Ectodermal cell (in vitro differentiated cells): ENCODE results near the gene XPA.

Experiments
- H3K27ac ChIP-seq: 2 replicates; pipeline ENCODE4 v1.7.0; 2013; ENCODE audit warnings: mild to moderate bottlenecking, low read depth, low read length; ENCODE audit not compliant: insufficient read depth, poor library complexity, severe bottlenecking
- H3K27me3 ChIP-seq: 2 replicates; pipeline ENCODE4 v1.7.0; 2013; ENCODE audit warnings: mild to moderate bottlenecking, low read length; ENCODE audit not compliant: insufficient read depth, control insufficient read depth, poor library complexity, severe bottlenecking
- H3K36me3 ChIP-seq: one replicate; pipeline ENCODE4 v1.7.0; 2013; ENCODE audit warnings: low read length; ENCODE audit not compliant: control insufficient read depth, insufficient read depth
- H3K4me1 ChIP-seq: one replicate; pipeline ENCODE4 v1.7.0; 2013; ENCODE audit warnings: low read length; ENCODE audit not compliant: control insufficient read depth, insufficient read depth
- H3K4me3 ChIP-seq: 2 replicates; pipeline ENCODE4 v1.7.0; 2013; ENCODE audit warnings: low read depth, low read length, control low read depth; ENCODE audit not compliant: insufficient read depth
- H3K9me3 ChIP-seq: 2 replicates; pipeline ENCODE4 v1.7.0; 2013; ENCODE audit warnings: mild to moderate bottlenecking, low read length, moderate library complexity; ENCODE audit not compliant: control insufficient read depth
- WGBS, 2 experiments: methylation state at CpG; one replicate each; pipeline ENCODE4 v1.1.7; 2013; ENCODE audit warnings: missing lambda C conversion rate in 2 of 2; 5-methylcytosine and 5-hydroxymethylcytosine counted together

XPA gene

DNA sequence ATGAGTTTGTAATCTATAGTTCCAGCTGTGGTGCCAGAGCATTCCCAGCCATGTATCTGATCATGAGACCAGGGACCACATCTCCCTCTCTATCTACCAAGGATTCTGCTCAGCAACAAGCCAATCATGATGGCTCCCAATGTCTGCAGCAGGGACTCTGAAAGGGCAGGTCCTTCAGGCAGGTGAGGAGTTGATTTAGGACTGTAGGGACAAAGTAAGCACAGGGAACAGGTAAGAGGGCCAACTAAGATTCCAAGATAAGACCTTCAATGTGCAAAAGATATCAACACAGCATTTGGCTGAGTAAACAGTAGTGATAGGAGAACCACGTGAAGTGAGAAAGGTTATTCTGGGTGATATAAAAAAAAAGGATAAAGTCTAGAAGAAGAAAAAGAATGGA, 8.5 kb downstream of the XPA start:
- WGBS, 2 experiments, result 90 to 100% methylated on average over 1 of the region's 1 CpG

GRCh38 chr9:97682242-97682641, 14.9 kb downstream of the XPA start:
- H3K4me3 ChIP-seq, result no peak overlapping the region
- 95 to 100% methylated on average over 1 of the region's 1 CpG for WGBS, 2 experiments
- no peaks in the 10 kb centered on the region for H3K9me3 ChIP-seq
- H3K27me3 ChIP-seq, result no peaks in the 10 kb centered on the region
- peaks cover 3% of the 10 kb centered on the region for H3K36me3 ChIP-seq
- H3K27ac ChIP-seq, result no peak overlapping the region
- no peaks in the 10 kb centered on the region for H3K4me1 ChIP-seq

More for the DNA sequence above, 8.5 kb downstream of the XPA start:
- no peaks in the 10 kb centered on the region for H3K9me3 ChIP-seq
- H3K4me1 ChIP-seq, result no peaks in the 10 kb centered on the region
- peaks cover 3% of the 10 kb centered on the region for H3K36me3 ChIP-seq
- no peaks in the 10 kb centered on the region for H3K27me3 ChIP-seq
- H3K27ac ChIP-seq, result no peak overlapping the region
- H3K4me3 ChIP-seq, result no peak overlapping the region

DNA sequence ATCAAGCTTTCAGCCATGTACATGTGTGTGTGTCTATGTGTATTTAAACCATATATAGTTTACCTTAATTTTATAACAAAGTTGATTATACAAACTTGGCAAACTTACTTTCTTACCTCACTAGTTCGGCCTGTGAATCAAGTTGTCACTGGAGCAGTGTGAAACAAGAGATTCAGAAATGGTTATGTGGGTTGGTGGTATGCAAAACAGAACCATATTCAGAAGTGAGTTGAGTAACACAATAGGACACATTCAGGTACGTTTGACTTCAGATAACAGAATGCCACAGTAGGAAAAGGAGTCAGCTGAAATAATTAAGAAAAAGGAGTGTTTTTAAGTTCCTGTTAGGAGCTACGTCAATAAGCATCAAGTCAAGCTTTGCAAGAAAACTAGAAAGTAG, 21.5 kb downstream of the XPA start:
- no peaks in the 10 kb centered on the region for H3K4me1 ChIP-seq
- no peaks in the 10 kb centered on the region for H3K27me3 ChIP-seq
- 85 to 92% methylated on average over 3 of the region's 3 CpGs for WGBS, 2 experiments
- H3K4me3 ChIP-seq, result no peak overlapping the region
- no peaks in the 10 kb centered on the region for H3K9me3 ChIP-seq
- peaks cover 29% of the 10 kb centered on the region for H3K36me3 ChIP-seq
- no peak overlapping the region for H3K27ac ChIP-seq

DNA sequence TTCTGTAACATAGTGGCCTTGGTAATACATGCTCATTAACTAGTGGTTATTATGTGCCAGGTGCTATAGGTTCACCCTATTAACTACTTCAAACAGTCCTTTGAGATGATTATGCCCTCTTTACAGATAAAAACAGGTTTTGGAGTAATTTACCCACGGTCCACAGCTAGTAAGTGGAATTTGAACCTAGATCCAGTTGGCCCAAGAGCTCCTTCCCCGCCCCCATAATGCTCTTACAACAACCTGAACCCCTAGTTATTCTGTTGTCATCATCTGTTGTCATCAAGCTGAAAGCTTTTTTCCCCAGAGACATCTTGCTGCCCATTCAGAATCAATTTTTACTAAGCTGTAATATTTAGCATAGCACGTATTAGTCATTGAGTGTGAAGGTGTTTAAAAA, 23.2 kb downstream of the XPA start:
- WGBS, 2 experiments, result 93 to 98% methylated on average over 2 of the region's 3 CpGs

DNA sequence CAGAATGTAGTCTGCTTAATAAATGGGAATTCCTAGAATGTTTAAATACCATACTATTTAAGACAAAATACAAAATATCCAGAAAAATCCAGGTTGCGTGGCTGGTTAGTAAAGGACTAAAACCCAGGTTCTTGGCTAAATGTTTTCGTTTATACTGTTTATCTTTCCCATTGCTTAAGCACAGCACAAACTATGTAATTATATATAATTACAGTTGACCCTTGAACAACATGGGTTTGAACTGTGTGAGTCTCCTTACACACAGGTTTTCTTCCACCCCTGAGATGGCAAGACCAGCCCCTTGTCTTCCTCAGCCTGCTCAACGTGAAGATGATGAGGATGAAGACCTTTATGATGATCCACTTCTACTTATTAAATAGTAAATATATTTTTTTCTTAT, 24.7 kb downstream of the XPA start:
- Histone ChIP-seq H3K36me3 (peaks cover 56% of the 10 kb centered on the region), H3K4me1 (no peaks in the 10 kb centered on the region), H3K27ac (no peak overlapping the region), H3K4me3 (no peak overlapping the region), H3K9me3 (no peaks in the 10 kb centered on the region), H3K27me3 (no peaks in the 10 kb centered on the region)
- WGBS, 2 experiments, result 95 to 100% methylated on average over 1 to 2 of the region's 3 CpGs

More for the DNA sequence above, 23.2 kb downstream of the XPA start:
- H3K4me1 ChIP-seq, result no peaks in the 10 kb centered on the region
- no peak overlapping the region for H3K27ac ChIP-seq
- no peak overlapping the region for H3K4me3 ChIP-seq
- no peaks in the 10 kb centered on the region for H3K27me3 ChIP-seq
- H3K36me3 ChIP-seq, result peaks cover 43% of the 10 kb centered on the region
- H3K9me3 ChIP-seq, result no peaks in the 10 kb centered on the region

DNA sequence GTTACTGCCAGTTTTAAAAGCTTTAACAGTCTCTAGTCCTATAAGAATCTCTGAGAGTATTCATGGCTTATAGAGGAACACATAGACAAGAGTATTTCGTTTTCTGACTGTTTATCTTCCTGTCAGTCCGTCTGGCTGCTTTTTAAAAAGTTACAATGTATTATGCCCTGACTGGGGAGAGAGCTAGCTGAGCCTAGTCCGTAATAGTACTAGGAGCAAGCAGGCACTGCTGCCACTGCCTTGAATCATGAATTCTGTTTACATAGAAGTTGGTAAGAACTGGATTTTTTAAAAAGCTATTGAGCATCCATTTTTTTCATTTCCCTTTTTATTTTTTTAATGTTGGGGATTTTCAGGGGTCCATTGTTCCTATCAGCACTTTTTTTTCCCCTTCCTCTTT, 26.6 kb downstream of the XPA start:
- peaks cover 66% of the 10 kb centered on the region for H3K36me3 ChIP-seq
- no peaks in the 10 kb centered on the region for H3K4me1 ChIP-seq
- no peaks in the 10 kb centered on the region for H3K9me3 ChIP-seq
- H3K27me3 ChIP-seq, result no peaks in the 10 kb centered on the region
- H3K27ac ChIP-seq, result no peak overlapping the region
- WGBS, 2 experiments, result 90% methylated on average over 3 of the region's 3 CpGs
- H3K4me3 ChIP-seq, result no peak overlapping the region

DNA sequence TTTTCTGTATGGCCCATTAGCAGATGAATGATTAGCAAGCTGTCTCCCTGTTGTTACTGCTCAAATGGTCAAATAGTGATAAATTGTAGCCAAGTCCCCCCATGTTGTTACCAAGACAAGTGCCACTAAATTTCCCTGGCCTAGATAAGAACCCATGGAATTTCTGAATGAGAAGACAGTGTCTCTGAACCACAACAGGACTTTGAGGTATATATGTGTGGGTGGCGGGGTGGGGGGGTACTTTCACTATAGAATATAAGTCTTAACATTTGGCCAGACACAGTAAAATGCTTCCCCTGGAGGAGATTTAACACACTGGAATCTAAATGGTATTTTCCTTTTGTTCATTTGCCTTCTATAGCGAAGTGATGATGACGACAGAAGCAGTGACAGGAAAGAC, 28.7 kb downstream of the XPA start:
- Histone ChIP-seq H3K9me3 (no peaks in the 10 kb centered on the region), H3K4me3 (no peak overlapping the region), H3K27ac (no peak overlapping the region), H3K36me3 (peaks cover 58% of the 10 kb centered on the region), H3K27me3 (no peaks in the 10 kb centered on the region), H3K4me1 (no peaks in the 10 kb centered on the region)
- 98 to 100% methylated on average over 2 to 3 of the region's 3 CpGs for WGBS, 2 experiments

GRCh38 chr9:97666907-97667686, 30.0 kb downstream of the XPA start:
- Histone ChIP-seq H3K36me3 (peaks cover 59% of the 10 kb centered on the region), H3K27me3 (no peaks in the 10 kb centered on the region), H3K9me3 (no peaks in the 10 kb centered on the region), H3K4me3 (no peak overlapping the region), H3K4me1 (no peaks in the 10 kb centered on the region), H3K27ac (no peak overlapping the region)
- 97 to 100% methylated on average over 2 to 4 of the region's 5 CpGs for WGBS, 2 experiments

DNA sequence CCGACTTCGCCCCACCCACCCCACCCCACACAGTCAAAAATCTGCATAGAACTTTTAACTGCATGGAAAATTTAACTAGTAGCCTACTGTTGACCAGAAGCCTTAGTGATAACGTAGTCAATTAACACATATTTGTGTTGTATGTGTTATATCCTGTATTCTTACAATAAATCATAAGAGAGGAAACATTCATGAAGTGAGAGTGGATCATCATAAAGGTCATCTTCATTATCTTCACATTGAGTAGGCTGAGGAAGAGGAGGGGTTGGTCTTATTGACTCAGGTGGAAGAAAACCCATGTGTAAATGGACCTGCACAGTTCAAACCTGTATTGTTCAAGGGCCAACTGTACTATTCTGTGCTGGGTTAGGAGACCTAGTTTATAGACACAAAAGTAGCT, 31.4 kb downstream of the XPA start:
- 90 to 100% methylated on average over 2 to 3 of the region's 3 CpGs for WGBS, 2 experiments
- no peaks in the 10 kb centered on the region for H3K27me3 ChIP-seq
- H3K4me1 ChIP-seq, result no peaks in the 10 kb centered on the region
- H3K27ac ChIP-seq, result no peak overlapping the region
- H3K36me3 ChIP-seq, result peaks cover 56% of the 10 kb centered on the region
- no peaks in the 10 kb centered on the region for H3K9me3 ChIP-seq
- H3K4me3 ChIP-seq, result no peak overlapping the region

GRCh38 chr9:97660847-97661246, 36.3 kb downstream of the XPA start:
- no peaks in the 10 kb centered on the region for H3K27me3 ChIP-seq
- no peak overlapping the region for H3K27ac ChIP-seq
- peaks cover 32% of the 10 kb centered on the region for H3K36me3 ChIP-seq
- H3K4me3 ChIP-seq, result no peak overlapping the region
- no peaks in the 10 kb centered on the region for H3K9me3 ChIP-seq
- WGBS, 2 experiments, result 90 to 98% methylated on average over 2 of the region's 2 CpGs
- H3K4me1 ChIP-seq, result no peaks in the 10 kb centered on the region
